Measurements from ENCODE around the gene COMMD4.

COMMD4 gene

GRCh38 chr15:75357976-75358673 lies 22.3 kb downstream of the COMMD4 start:
- no peak for DNase-seq (ENCODE audit: low read depth)

GRCh38 chr15:75358771-75359536 lies 23.1 kb downstream of the COMMD4 start:
- no peak for DNase-seq (ENCODE audit: low read depth)

- DNase-seq (ENCODE audit: low read depth) = no peak
These were observed 23.8 kb downstream of the COMMD4 start for GRCh38 chr15:75359537-75360250.

GRCh38 chr15:75360391-75360790 lies 24.5 kb downstream of the COMMD4 start:
- no peak for DNase-seq (ENCODE audit: low read depth)

GRCh38 chr15:75360856-75361255 lies 25.0 kb downstream of the COMMD4 start:
- DNase-seq (ENCODE audit: low read depth) = no peak

GRCh38 chr15:75361361-75361988 lies 25.6 kb downstream of the COMMD4 start:
- no peak for DNase-seq (ENCODE audit: low read depth)

GRCh38 chr15:75361989-75362641 lies 26.3 kb downstream of the COMMD4 start:
- DNase-seq (ENCODE audit: low read depth) = no peak

GRCh38 chr15:75362642-75363249 lies 26.9 kb downstream of the COMMD4 start:
- no peak for DNase-seq (ENCODE audit: low read depth)

- no peak for DNase-seq (ENCODE audit: low read depth)
These were observed 27.9 kb downstream of the COMMD4 start for GRCh38 chr15:75363786-75364185.

GRCh38 chr15:75364881-75365280 lies 29.0 kb downstream of the COMMD4 start:
- DNase-seq (ENCODE audit: low read depth) = no peak

GRCh38 chr15:75366163-75366562 lies 30.3 kb downstream of the COMMD4 start:
- DNase-seq (ENCODE audit: low read depth) = no peak

GRCh38 chr15:75367006-75367405 lies 31.1 kb downstream of the COMMD4 start:
- DNase-seq (ENCODE audit: low read depth) = no peak

- no peak for DNase-seq (ENCODE audit: low read depth)
These were observed 31.6 kb downstream of the COMMD4 start for GRCh38 chr15:75367406-75367912.

- DNase-seq (ENCODE audit: low read depth) = peak; percentile 88
These were observed 32.2 kb downstream of the COMMD4 start, which contains the start of gene MAN2C1 for GRCh38 chr15:75367913-75368688. TSS of gene MAN2C1 (minus strand) at chr15:75368607. CDS start at chr15:75368583, 24 bp downstream.

- no peak for DNase-seq (ENCODE audit: low read depth)
These were observed 32.9 kb downstream of the COMMD4 start for GRCh38 chr15:75368689-75369239.

GRCh38 chr15:75369897-75370581 lies 34.2 kb downstream of the COMMD4 start:
- no peak for DNase-seq (ENCODE audit: low read depth)

- no peak for DNase-seq (ENCODE audit: low read depth)
These were observed 35.6 kb downstream of the COMMD4 start for GRCh38 chr15:75371486-75371885.

- no peak for DNase-seq (ENCODE audit: low read depth)
These were observed 36.2 kb downstream of the COMMD4 start for GRCh38 chr15:75371901-75372688.

- no peak for DNase-seq (ENCODE audit: low read depth)
These were observed 44.9 kb downstream of the COMMD4 start for GRCh38 chr15:75380773-75381172.

All from non-pigmented ciliary epithelial cell (primary cell).